ENCODE measurements around the gene NAV2. TPM values are rescaled to one million over a fixed set of nuclear protein-coding genes. Genes with fewer than 3 reads are reported as not detected.

Gene NAV2
- total RNA-seq, 2 experiments from 2014 or later: 0.26 to 0.67 TPM

DNA sequence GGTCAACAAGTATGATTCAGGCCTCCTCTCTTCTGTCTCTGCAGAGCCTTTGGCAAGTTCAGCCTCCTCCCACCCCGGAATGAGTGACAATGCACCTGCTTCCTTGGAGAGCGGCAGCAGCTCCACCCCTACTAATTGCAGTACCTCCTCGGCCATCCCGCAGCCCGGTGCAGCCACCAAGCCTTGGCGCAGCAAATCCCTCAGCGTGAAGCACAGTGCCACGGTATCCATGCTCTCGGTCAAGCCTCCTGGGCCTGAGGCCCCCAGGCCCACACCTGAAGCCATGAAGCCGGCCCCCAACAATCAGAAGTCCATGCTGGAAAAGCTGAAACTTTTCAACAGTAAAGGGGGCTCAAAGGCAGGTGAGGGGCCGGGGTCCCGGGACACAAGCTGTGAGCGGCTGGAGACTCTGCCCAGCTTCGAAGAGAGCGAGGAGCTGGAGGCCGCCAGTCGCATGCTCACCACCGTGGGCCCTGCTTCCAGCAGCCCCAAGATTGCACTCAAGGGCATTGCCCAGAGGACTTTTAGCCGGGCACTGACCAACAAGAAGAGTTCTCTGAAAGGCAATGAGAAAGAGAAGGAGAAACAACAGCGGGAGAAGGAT is 220.6 kb downstream of the NAV2 start:
- no peaks in the 10 kb centered on the region for H3K27me3 Mint-ChIP-seq
- CTCF ChIA-PET: no interaction called here
- ATAC-seq: no peak

DNA sequence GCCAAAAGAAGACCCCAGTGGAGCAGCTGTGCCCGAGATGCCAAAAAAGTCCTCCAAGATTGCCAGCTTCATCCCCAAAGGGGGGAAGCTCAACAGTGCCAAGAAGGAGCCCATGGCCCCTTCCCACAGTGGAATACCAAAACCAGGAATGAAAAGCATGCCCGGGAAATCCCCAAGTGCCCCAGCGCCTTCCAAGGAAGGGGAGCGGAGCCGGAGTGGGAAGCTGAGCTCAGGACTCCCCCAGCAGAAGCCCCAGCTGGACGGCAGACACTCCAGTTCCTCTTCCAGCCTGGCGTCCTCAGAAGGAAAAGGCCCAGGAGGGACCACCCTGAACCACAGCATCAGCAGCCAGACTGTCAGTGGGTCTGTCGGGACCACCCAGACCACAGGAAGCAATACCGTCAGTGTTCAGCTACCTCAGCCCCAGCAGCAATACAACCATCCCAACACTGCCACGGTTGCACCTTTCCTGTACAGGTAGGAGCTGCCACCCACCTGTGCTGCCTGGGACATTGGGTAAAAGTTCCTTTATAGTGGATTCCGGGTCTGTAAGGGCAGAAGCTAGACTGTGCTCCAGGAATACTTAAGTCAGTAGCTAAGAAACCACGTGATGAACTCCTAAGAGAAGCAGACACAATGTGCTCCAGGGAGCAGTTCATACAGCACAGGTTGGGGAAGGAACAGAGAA is 221.3 kb downstream of the NAV2 start:
- DNase-seq (no peak), ATAC-seq (no peak)
- CTCF ChIA-PET: no interaction called here
- Mint-ChIP-seq H3K36me3 (no peaks in the 10 kb centered on the region), H3K4me3 (no peak overlapping the region), H3K27me3 (no peaks in the 10 kb centered on the region), H3K4me1 (peaks cover 5% of the 10 kb centered on the region), H3K9me3 (ENCODE audit: low read depth) (no peaks in the 10 kb centered on the region), H3K27ac (no peak overlapping the region)

More for the DNA sequence above, 220.6 kb downstream of the NAV2 start:
- no peak for DNase-seq
- H3K9me3 Mint-ChIP-seq (ENCODE audit: low read depth): no peaks in the 10 kb centered on the region
- no peak overlapping the region for H3K4me3 Mint-ChIP-seq
- no peak overlapping the region for H3K27ac Mint-ChIP-seq
- H3K4me1 Mint-ChIP-seq: peaks cover 5% of the 10 kb centered on the region
- H3K36me3 Mint-ChIP-seq: no peaks in the 10 kb centered on the region

DNA sequence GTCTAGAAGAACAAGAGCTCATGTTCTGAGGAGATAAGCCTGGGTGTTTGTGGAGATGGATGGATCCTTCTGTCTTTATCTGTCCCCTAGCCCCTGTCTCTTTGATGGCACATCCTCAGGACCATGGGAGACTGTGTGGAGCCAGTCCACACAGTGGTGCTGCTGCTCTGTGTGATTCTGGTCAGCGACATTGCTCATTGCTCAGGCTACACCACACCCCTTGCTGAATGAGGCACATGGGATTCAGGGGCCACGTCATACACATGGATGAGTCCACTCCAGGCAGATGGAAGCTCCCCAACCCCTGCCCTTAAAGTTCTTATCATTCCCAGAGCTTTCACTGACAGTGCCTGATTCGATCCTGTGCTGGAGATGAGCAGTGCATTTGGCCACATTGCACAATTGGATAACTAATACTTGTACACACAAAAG is 222.2 kb downstream of the NAV2 start:
- no peak overlapping the region for H3K4me3 Mint-ChIP-seq
- H3K9me3 Mint-ChIP-seq (ENCODE audit: low read depth): no peaks in the 10 kb centered on the region
- no peak overlapping the region for H3K27ac Mint-ChIP-seq
- no peak for ATAC-seq
- no peak for DNase-seq
- CTCF ChIA-PET: interaction anchor here (0.9 kb wide), 1 partner anchor 9 kb away, joined by 3 read pairs; no protein-coding TSS in a partner anchor
- H3K36me3 Mint-ChIP-seq: no peaks in the 10 kb centered on the region
- peaks cover 5% of the 10 kb centered on the region for H3K4me1 Mint-ChIP-seq
- H3K27me3 Mint-ChIP-seq: no peaks in the 10 kb centered on the region

DNA sequence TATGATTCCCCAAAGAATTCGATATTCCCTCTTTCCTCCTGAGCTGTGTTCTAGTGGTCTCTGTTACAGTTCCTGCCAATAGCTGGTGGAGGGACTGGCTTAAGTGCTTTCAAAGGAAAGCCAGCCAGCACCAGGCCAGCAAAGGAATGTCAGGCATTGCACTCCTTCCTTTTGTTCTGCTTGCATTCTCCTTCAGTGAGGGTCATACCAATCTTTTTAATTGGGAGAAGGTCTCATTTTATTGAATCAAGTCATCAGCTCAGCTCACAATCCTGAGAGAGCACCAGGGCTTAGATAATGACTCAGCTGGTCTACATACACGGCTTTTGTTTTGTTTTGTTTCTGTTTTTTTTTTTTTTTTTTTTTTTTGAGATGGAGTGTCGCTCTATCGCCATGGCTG is 222.9 kb downstream of the NAV2 start:
- H3K4me1 Mint-ChIP-seq: peaks cover 5% of the 10 kb centered on the region
- no peaks in the 10 kb centered on the region for H3K36me3 Mint-ChIP-seq
- H3K4me3 Mint-ChIP-seq: no peak overlapping the region
- ATAC-seq (no peak), DNase-seq (no peak)
- H3K27ac Mint-ChIP-seq: no peak overlapping the region
- no peaks in the 10 kb centered on the region for H3K9me3 Mint-ChIP-seq (ENCODE audit: low read depth)
- no peaks in the 10 kb centered on the region for H3K27me3 Mint-ChIP-seq
- CTCF ChIA-PET: interaction anchor here (0.9 to 1.3 kb wide), 2 partner anchors 10 to 197 kb away, joined by 3 to 7 read pairs; no protein-coding TSS in a partner anchor

DNA sequence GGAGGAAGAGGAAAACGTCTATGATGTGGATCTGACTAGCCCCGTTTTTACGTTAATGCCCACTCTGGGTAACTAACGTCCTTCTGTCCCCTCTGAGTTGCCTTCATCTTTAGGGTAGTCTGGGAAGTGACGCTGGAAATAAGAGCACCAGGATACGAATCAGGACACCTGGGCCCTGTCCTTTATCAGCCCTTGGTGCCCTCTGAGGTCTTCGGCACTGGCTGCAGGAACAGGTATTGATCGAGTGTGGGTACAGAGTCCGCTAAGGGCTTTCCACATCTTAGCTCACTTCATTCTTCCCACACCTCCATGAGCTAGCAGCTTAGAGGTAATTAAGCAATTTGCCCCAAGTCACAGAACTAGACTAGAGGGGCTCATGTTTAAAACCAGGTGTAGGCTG is 223.8 kb downstream of the NAV2 start:
- no peak overlapping the region for H3K27ac Mint-ChIP-seq
- no peak for ATAC-seq
- H3K36me3 Mint-ChIP-seq: no peaks in the 10 kb centered on the region
- CTCF ChIA-PET: interaction anchor here (1.3 kb wide), 1 partner anchor 196 kb away, joined by 7 read pairs; no protein-coding TSS in a partner anchor
- H3K27me3 Mint-ChIP-seq: peaks cover 7% of the 10 kb centered on the region
- no peaks in the 10 kb centered on the region for H3K9me3 Mint-ChIP-seq (ENCODE audit: low read depth)
- no peak for DNase-seq
- H3K4me3 Mint-ChIP-seq: no peak overlapping the region
- peaks cover 5% of the 10 kb centered on the region for H3K4me1 Mint-ChIP-seq

DNA sequence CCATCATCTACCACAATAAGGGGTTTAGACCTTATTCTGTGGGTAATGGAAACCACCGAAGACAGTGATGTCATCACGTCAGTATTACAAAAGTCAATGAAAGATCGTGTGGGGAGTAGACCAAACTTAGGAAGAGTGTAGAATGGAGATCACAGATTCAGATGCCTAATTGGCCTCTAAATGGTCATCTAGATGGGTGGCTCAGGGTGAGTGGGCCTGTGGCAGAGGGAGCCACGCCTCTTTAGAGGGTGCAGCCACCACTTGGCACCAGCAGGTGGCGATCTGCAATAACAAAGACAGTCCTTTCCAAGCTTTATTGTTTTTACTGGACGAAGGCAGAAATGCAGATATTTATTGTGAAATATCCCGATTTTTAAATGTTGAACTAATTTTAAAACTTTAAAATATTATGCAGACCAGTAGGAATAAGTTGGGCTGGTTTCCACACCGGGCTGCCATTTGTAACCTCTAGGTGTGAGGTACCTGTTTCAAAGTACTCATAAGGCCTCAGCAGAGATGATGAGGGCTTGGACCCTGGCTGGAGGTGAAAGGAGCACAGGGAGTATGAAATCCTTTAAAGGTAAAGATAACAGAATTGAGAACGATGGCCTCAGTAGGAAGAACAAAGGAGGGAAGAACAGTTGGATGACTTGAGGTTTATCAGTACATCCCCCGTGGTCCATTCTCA is 225.7 kb downstream of the NAV2 start:
- H3K27me3 Mint-ChIP-seq: peaks cover 11% of the 10 kb centered on the region

DNA sequence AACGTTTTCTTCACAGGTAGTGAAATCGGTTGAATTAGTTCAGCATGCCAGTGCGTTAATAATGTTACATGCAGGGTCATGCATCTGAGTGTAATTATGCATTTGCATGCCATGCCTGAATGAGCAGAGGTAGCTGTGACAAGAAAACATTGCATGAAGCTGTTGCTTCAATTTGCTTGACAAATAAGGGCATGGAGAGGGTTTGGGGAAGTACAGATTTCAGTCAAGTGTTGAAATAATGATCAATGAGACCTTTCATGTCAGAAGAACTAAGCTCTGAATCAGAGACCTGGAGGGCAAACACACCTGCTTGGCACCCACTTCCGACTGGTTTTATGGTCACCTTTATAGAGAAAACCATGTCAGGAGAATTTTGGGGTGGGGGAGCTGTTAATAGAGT is 226.2 kb downstream of the NAV2 start:
- DNase-seq: no peak
- ATAC-seq: no peak
- no peak overlapping the region for H3K4me3 Mint-ChIP-seq
- H3K4me1 Mint-ChIP-seq: peaks cover 5% of the 10 kb centered on the region
- H3K36me3 Mint-ChIP-seq: no peaks in the 10 kb centered on the region
- no peak overlapping the region for H3K27ac Mint-ChIP-seq
- CTCF ChIA-PET: interaction anchor here (0.9 to 1.0 kb wide), 2 partner anchors 17 to 194 kb away, joined by 5 read pairs; no protein-coding TSS in a partner anchor
- H3K27me3 Mint-ChIP-seq: peaks cover 13% of the 10 kb centered on the region
- H3K9me3 Mint-ChIP-seq (ENCODE audit: low read depth): no peaks in the 10 kb centered on the region

More for the DNA sequence above, 225.7 kb downstream of the NAV2 start:
- ATAC-seq (no peak), DNase-seq (peak; percentile 58)
- Mint-ChIP-seq H3K27ac (no peak overlapping the region), H3K4me3 (no peak overlapping the region), H3K4me1 (peaks cover 5% of the 10 kb centered on the region), H3K9me3 (ENCODE audit: low read depth) (no peaks in the 10 kb centered on the region), H3K36me3 (no peaks in the 10 kb centered on the region)
- CTCF ChIA-PET: interaction anchor here (0.9 to 1.2 kb wide), 3 partner anchors 16 to 194 kb away, joined by 3 to 5 read pairs (median 5); no protein-coding TSS in a partner anchor

DNA sequence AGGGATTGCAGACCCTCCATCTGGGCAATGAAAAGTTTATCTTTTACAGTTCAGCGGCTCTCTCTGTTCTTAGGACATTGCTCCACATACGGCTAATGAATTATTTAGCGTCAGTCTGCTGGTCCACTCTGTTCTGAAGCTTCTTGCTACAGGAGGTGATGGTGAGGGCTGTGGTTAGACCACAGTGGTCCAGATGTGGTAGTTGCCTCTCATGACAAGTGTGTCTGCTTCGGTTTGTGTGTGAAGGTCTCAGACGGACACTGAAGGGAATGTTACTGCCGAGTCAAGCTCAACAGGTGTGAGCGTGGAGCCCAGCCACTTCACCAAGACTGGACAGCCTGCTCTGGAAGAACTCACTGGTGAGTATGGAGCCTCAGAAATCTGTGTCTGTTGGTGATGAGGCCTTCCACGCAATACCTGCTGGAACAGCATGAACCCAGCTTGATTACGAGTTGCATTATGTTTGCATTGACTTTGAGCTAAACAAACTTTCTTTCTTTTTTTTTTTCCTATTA is 226.8 kb downstream of the NAV2 start:
- CTCF ChIA-PET: interaction anchor here (0.7 to 1.0 kb wide), 3 partner anchors 9 to 193 kb away, joined by 3 to 5 read pairs (median 5); no protein-coding TSS in a partner anchor
- no peak overlapping the region for H3K4me3 Mint-ChIP-seq
- ATAC-seq (no peak), DNase-seq (no peak)
- H3K4me1 Mint-ChIP-seq: peaks cover 5% of the 10 kb centered on the region
- peaks cover 14% of the 10 kb centered on the region for H3K27me3 Mint-ChIP-seq
- H3K27ac Mint-ChIP-seq: no peak overlapping the region
- H3K9me3 Mint-ChIP-seq (ENCODE audit: low read depth): no peaks in the 10 kb centered on the region
- H3K36me3 Mint-ChIP-seq: no peaks in the 10 kb centered on the region

DNA sequence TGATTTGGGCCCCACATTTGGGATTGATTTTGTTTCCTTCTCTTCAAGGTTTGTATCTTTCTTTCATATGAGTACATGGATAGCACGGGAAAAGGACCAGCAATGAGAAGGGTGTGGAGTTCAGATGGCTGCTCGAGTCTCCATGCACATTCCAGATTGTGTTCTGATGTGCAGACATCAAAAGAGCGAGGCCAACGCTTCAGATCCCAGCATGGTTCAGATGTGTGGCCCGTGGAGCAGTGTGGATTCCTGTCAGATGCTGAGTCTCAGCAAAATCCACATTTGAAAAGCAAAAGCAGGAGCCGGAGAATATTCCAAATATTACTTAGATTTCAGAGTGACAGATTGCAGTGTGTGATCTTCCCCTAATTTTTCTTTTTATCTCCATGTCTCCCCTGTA is 228.2 kb downstream of the NAV2 start:
- Mint-ChIP-seq H3K9me3 (ENCODE audit: low read depth) (no peaks in the 10 kb centered on the region), H3K36me3 (no peaks in the 10 kb centered on the region), H3K4me1 (peaks cover 5% of the 10 kb centered on the region), H3K27ac (no peak overlapping the region), H3K27me3 (peaks cover 22% of the 10 kb centered on the region), H3K4me3 (no peak overlapping the region)
- CTCF ChIA-PET: interaction anchor here (0.9 kb wide), 1 partner anchor 11 kb away, joined by 3 read pairs; no protein-coding TSS in a partner anchor
- DNase-seq (no peak), ATAC-seq (no peak)

DNA sequence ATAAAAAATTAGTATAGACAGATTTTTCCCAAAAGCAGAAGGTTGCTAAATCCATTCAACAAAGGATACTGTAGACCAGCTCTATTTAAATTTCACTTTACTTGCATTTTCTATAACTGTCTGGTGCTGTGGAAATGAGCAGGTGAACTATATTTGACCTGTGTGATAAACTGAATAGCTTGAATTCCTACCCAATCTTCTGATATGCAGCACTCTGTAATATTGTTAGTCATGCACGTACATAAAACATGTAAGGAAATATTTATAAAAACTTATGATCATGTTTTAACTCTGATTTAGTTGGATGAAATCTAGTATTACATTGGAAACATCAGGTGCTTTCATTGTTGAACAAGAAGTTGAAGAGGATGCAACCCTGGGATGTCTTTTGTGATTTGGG is 234.0 kb downstream of the NAV2 start:
- Mint-ChIP-seq H3K27ac (no peak overlapping the region), H3K36me3 (no peaks in the 10 kb centered on the region), H3K4me1 (peaks cover 4% of the 10 kb centered on the region), H3K4me3 (no peak overlapping the region), H3K9me3 (ENCODE audit: low read depth) (no peaks in the 10 kb centered on the region), H3K27me3 (peaks cover 17% of the 10 kb centered on the region)
- CTCF ChIA-PET: no interaction called here
- ATAC-seq: no peak
- no peak for DNase-seq

DNA sequence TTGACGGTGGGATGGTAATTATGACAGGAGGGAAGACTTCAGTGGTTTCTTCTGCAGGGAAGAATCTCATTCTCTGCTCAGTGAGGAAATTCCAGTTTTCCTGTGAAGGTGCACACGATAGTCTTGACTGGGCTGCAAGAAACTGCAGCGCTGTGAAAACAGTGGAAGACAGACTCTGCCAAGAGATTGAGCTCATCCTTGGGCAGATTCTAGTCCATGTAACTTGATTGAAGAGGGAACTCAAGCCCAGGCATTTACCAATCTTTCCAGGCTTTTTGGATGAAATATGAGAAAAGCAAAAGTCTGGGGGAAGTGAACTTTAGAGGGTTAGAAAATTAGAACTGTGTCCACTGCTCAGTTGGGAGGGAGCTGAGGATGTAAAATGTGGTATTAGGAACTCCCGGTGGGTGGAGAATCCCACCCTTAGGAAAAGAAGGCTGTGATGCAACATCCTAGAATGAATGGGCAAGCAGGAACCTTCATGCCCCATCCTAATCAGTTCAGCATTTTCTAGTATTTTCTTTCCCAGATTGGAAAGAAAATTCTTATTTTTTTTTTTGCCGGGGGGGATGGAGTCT is 235.0 kb downstream of the NAV2 start:
- CTCF ChIA-PET: interaction anchor here (1.4 kb wide), 1 partner anchor 166 kb away, joined by 4 read pairs; no protein-coding TSS in a partner anchor
- no peaks in the 10 kb centered on the region for H3K36me3 Mint-ChIP-seq
- H3K4me1 Mint-ChIP-seq: peaks cover 6% of the 10 kb centered on the region
- H3K9me3 Mint-ChIP-seq (ENCODE audit: low read depth): no peaks in the 10 kb centered on the region
- no peak overlapping the region for H3K4me3 Mint-ChIP-seq
- H3K27ac Mint-ChIP-seq: no peak overlapping the region
- DNase-seq (no peak), ATAC-seq (no peak)
- H3K27me3 Mint-ChIP-seq: peaks cover 20% of the 10 kb centered on the region

DNA sequence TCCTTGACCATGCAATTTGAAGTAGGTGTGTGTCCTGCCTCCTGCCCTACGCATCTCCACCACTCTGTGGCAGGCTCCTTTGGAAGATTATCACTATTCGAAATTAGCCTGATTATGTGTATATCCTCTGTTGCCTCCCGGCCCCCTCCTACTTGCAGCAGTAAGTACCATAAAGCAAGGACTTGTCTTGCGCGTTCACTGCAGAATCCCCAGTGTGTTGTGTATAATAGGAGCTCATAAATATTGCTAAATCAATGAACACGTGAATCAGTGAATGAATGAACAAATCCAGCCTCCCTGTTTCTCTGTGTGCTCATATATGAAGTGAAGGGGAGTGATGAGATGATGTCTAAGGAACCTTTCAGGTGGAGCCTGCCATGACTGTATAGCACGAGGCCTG is 237.0 kb downstream of the NAV2 start:
- peaks cover 29% of the 10 kb centered on the region for H3K27me3 Mint-ChIP-seq
- H3K27ac Mint-ChIP-seq: no peak overlapping the region
- H3K4me3 Mint-ChIP-seq: no peak overlapping the region

More for the DNA sequence above, 237.0 kb downstream of the NAV2 start:
- Mint-ChIP-seq H3K9me3 (ENCODE audit: low read depth) (no peaks in the 10 kb centered on the region), H3K4me1 (peaks cover 6% of the 10 kb centered on the region), H3K36me3 (no peaks in the 10 kb centered on the region)
- DNase-seq (no peak), ATAC-seq (no peak)
- CTCF ChIA-PET: interaction anchor here (1.0 to 1.1 kb wide), 2 partner anchors 163 to 183 kb away, joined by 3 to 4 read pairs; no protein-coding TSS in a partner anchor

All from activated CD8-positive, alpha-beta memory T cell treated with anti-CD3 and anti-CD28 coated beads, Interleukin-2, amount 10 ng/mL, durations not matched to agents 7 days and 5 days (primary cell).